HG03575 (cell line): Measurements from ENCODE around the gene USP24.

Experiments used
- ATAC-seq: cut with Tn5 transposase; IDR thresholded peaks from one replicate; pipeline ENCODE4 v1.9.1; 2021; ENCODE audit not compliant: unreplicated experiment, insufficient number of reproducible peaks, low FRiP score; ENCODE audit errors: extremely low read depth

The USP24 gene

DNA sequence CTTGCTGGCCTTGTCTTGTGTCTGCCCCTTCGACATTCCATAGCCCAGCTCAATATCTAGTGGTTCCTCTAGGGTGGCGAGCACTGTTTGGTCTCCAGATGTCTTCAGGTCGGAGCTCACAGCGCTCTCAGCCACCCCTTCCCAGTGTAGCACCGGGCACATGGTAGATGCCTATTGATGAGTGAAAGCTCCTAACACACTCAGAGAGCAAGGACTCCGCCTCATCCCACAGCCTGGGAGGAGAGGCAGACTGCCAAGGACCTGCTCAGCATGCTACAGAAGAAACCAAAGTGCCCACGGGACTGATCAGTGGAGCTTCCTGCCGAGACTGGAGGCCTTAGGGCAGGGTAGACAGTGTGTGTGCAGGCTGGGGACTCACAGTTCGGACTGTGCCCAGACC, 164.9 kb downstream of the USP24 start:
- ATAC-seq: no peak

DNA sequence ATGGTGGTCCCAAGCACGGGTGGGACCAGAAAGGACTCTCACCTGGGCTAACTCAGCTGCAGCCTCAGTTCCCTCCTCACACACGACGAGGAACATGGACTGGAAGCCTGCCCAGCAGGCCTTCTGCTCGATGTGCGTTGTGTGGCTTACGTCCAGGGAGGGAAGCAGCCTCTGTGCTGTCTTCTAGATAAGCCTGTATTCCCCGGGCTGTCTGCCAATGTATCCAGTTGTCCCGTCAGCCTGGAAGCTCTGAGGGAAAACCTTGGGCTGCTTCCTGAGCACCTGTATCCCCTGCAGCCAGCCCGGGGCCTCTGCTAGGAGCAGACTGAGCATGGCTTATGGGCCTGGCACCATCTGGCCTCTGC, 165.3 kb downstream of the USP24 start:
- no peak for ATAC-seq

DNA sequence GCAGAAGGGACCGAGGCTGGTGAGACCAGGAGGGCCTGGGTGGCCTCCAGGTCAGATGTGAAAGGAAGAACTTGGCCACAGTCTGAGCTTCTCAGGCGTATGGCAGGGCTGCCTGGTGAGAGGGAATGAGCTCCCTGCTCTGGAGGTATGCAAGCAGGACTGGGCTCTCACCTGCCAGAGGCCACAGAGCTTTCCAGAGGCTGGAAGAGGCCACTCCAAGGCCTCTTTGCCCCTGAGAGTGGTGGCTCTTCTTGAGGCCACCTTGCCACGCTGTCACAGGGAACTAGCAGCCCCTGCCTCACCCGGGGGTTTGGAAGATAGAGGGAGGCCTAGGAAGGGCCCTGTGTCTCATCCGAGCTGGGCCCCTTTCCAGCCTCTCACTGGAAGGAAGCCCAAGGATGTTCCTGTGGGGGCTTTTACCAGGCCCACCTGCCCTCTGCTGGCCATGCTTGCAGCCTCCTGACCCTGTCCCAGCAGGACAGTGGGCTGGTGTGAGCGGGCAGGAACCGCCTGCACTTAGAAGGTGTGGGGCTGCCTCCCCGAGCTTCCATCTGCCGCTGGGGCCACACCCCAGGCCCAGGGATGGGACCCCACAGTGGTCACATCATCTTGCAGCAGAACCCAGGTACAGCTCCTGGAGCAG, 165.8 kb downstream of the USP24 start:
- no peak for ATAC-seq

DNA sequence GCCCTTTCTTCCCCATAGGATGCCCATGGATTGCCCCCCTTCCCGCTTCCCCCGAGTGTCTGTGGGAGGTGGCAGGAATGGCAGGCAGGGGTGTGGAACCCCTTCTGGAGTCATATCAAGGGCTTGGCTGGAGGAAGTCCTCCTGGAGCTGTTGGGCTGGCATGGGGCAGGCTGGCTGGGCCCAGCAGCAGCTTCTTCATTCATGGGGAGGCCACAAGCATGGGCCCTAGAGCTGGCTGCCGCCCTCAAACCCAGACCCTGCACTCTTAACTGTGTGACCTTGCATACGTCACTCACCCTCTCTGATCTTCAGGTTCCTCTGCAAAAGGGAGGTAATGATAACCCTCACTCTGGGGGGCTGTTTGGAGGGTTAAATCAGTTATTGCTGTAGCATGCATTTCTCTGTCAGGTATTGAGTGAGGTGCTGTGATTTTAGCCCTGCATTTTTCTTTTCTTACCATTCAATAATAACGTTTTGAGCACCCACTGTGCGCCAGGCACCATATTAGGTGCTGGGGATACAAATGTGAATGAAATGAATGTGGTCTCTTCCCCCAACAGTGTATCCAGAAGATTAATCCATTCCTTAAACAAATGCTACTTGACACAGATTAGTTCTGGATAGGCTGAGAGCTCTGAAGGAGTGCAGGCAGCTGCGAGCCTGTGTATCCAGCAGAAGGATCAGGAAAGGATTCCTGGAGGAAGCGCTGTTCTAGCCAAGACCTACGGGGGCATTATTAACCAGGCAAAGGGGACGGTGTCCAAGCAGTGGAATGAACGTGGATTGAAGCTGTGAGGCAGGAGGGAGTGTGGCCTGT, 166.5 kb downstream of the USP24 start:
- no peak for ATAC-seq

DNA sequence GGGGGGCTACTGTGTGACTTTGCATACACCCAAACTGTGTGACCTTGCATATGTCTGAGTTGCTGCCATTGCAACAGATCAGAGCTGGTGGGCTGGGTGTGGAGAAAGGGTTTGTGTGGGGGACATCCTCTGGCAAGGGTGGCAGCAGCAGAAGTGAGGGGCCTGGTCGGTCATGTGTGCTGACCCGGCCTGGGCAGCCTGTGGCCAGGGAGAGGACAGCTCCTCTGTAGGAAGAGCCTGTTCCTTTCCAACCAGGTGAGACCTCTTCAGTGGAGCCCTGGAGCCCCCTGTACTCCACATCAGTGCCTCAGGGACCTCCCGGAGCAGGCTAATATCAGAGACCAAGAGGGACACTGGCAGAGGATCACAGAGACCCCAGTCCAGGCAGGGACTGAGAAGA, 167.6 kb downstream of the USP24 start:
- no peak for ATAC-seq

DNA sequence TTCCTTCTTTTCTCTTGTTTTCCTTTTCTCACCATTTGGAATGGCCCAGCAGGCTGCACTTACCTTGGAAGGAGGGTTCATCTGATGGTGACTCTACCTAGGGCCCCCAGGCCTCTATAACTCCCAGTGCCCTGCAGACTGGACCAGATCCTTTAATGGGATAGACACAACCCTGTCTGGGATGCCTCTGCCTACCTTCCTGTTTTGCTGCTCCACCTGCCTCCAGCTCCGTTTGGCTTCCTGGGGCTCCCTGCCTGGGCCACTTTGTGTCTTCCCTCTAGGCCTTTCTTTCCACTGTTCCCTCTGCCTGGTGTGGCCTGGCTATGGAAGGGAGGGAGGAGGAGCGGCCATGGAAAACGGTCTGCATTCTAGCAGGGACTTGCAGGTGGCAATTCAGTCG, 168.3 kb downstream of the USP24 start:
- no peak for ATAC-seq

DNA sequence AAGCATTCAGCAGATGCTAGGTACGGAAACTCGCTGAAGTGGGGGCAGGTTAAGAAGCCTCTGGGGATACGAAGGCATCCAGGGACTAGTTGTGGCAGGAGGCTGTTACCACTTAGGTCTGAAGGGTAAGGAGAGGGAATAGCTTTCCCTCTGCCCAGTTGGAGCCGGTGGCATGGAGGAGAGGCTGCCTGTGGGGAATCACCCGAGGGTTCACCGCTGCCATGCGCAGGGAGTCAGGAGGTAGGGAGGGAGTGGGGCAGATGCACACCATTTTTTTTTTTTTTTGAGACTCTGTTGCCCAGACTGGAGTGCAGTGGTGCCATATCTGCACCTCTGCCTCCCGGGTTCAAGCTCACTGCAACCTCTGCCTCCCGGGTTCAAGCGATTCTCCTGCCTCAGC, 169.7 kb downstream of the USP24 start:
- no peak for ATAC-seq

DNA sequence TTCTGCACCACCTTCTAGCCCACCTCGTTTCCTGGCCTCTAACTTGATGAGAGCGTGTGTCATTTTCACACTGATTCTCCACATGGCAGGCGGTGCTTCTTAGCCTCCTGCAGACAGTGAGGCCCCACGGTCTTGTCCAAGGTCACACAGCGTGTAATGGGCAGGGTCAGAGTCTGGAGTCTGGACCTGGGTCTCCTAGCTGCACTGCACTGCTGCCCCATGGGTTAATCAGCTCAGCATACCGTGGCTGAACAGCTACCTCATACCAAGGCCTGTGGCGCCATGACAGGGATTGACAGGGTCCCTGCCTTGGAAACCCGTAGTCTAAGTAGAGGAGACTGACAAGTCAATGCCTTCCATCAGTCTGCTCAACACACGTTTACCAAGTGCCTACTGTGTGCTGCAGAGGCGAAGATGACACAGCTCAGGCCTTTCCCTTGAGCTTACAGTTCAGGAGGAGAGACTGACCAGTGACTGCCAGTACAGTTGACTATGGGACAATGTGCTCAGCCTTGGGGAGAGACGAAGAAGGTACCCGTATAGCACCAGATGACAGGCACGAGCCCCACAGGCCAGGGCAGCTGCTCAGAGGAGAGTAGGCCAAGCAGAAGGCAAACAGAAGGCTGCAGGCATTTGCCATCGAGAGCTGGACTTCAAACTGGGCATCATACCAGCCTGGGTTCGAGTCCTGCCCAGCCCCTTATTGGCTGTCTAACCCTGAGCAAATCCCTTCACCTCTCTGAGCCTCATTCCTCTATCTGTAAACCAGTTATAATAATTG, 170.4 kb downstream of the USP24 start:
- no peak for ATAC-seq

DNA sequence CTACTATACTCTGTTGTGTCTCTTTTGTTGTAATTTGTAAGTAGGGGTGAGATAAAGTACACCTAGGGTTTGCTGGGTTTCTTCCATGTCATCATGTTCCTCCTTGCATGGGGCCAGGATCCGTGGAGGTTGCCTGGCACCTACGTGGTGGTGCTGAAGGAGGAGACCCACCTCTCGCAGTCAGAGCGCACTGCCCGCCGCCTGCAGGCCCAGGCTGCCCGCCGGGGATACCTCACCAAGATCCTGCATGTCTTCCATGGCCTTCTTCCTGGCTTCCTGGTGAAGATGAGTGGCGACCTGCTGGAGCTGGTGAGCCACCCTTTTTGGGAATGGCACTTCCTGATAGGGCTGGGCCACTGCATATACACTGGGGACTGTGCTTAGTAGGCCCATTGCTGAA, 171.4 kb downstream of the USP24 start:
- no peak for ATAC-seq

DNA sequence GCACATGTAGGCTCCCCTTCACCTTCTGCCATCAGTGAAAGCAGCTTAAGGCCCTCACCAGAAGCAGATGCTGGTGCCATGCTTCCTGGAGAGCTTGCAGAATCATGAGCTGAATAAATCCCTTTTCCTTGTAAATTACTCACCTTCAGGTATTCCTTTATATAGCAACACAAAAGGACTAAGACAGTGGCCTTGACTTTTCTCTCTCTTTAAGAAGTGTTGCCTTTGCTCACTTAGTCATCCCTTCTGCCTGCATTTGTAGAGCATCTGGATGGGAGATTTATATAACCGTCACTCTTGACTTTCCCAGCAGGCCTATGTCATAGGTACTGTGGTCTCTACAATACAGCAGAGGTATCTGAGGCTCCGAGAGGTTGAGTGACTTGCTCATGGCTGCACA, 172.2 kb downstream of the USP24 start:
- no peak for ATAC-seq

DNA sequence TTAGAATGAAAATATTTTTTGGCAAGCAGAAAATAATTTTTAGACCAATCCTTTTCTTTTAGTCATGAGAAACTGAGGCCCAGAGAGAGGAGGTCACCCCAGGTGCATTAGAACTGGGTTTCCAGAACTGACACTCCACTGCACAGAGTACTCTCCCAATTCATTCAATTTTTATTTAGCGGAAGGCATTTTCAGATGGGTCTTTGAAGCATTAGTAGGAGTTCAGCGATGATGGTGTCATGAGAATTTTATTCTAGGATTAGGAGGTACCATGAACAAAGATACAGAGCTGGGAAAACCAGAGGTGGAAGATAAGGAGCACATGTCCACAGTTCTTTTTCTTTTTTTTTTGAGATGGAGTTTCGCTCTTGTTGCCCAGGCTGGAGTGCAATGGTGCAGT, 173.6 kb downstream of the USP24 start:
- no peak for ATAC-seq

DNA sequence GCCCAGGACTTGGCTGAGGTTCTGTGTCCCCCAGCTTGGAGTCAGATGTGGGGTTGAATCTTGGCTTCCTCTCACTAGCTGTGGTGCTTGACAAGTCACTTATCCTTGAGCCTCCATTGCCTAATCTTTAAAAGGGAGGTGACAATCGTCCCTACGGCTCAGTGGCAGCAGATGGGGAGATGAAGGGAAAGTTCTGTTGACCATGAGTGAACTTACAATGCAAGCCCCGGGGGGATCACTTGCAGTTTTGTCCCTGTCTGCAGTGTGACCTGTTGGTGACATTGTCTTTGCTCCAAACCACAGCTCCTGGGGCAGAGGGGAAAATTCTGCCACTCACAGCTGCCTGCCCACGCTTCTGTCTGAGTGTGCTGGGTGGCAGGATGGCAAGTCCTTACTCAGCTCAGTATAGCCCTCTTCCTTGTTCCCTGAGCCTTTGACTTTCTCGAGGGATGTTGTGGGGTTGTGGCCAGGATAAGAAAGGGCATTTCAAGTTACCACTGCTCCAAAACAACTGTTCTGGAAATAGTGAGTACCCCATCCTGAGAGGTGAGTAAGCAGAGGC, 174.2 kb downstream of the USP24 start:
- ATAC-seq: no peak

DNA sequence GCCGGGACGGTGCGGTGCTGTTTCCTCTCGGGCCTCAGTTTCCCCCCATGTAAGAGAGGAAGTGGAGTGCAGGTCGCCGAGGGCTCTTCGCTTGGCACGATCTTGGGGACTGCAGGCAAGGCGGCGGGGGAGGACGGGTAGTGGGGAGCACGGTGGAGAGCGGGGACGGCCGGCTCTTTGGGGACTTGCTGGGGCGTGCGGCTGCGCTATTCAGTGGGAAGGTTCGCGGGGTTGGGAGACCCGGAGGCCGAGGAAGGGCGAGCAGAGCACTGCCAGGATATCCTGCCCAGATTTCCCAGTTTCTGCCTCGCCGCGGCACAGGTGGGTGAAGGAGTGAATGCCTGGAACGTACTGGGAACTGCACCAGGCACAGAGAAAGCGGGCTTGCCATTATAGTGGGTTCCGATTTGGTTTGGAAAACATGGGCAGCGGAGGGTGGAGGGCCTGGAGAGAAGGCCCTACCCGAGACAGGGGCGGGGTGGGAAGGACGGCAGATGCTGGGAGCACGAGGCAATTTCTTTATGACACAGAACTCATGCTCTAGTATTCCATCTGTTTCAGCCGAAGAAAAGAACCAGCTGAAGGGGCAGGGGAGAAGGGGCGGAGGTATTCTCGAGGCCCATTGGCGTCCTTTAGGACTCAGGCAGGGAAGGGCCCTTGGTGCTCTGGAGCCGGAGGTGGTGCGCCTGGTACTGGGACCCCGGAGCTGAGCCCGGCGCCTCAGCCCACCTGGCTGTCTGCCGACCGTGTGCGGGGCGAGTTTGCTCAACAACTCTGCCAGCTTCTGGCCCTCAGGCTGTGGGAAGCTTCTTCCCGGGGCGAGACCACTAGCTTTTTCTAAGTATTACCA, 174.9 kb downstream of the USP24 start:
- ATAC-seq: no peak

DNA sequence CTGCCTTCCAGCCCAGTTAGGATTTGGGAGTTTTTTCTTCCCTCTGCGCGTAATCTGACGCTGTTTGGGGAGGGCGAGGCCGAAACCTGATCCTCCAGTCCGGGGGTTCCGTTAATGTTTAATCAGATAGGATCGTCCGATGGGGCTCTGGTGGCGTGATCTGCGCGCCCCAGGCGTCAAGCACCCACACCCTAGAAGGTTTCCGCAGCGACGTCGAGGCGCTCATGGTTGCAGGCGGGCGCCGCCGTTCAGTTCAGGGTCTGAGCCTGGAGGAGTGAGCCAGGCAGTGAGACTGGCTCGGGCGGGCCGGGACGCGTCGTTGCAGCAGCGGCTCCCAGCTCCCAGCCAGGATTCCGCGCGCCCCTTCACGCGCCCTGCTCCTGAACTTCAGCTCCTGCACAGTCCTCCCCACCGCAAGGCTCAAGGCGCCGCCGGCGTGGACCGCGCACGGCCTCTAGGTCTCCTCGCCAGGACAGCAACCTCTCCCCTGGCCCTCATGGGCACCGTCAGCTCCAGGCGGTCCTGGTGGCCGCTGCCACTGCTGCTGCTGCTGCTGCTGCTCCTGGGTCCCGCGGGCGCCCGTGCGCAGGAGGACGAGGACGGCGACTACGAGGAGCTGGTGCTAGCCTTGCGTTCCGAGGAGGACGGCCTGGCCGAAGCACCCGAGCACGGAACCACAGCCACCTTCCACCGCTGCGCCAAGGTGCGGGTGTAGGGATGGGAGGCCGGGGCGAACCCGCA, 175.7 kb downstream of the USP24 start, which contains the start of gene PCSK9:
TSS of gene PCSK9 (plus strand) at position 207 of the 741 bp plus-strand sequence. CDS start at position 497, 290 bp downstream.
- ATAC-seq: no peak

DNA sequence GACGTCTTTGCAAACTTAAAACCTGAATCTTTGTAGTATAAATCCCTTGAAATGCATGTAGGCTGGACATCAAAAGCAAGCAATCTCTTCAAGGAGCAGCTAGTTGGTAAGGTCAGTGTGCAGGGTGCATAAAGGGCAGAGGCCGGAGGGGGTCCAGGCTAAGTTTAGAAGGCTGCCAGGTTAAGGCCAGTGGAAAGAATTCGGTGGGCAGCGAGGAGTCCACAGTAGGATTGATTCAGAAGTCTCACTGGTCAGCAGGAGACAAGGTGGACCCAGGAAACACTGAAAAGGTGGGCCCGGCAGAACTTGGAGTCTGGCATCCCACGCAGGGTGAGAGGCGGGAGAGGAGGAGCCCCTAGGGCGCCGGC, 176.2 kb downstream of the USP24 start:
- ATAC-seq: no peak

DNA sequence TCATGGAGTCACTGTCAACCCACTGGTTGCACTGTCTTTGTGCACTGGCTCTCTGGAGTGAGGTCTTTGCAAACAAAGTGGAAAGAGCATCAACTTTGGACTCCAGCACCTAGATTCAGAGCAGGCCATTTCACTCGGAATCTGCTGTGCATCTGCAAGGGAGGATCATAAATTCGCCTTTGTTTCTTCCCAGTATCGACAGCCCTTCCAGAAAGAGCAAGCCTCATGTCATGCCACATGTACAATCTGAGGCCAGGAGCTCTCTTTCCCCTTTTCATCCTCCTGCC, 176.7 kb downstream of the USP24 start:
- ATAC-seq: no peak

DNA sequence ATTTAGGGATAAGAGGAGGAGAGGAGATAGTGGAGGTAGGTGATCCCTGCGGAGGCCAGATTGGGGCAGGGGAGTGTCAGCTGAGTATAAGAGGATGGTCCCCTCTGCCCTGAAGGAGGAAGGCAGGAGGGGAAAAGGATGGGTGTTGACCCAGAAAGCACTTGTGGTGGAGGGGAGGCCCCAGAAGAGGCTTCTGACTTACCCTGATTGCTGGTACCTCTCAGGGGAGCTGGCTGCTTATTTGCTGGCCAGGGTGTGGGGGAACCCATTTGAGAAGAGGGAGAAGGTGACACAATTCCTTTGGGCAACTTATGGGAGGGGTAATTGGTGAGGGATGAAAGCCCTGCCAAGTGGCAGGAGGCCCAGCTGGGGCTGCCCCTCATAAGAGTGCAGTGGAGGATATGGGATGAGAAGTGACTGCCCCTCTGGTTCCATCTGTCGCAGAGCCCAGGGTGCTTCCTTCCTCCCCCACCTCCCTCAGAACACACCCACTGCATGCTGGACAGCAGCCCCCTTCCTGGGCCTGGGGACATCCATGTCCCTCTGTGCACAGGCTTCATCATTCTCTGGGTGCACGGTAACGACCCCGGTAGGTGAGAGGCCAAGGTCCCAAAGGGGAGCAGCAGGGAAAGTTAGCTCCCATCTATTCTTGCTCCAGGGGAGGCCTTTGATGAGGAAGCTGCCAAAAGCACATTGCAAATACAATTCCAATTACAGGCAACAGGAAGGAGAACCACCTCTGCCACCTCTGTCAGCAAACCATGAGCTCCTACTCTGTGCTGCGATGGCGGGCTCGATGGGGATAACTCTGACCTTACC, 177.2 kb downstream of the USP24 start:
- no peak for ATAC-seq

DNA sequence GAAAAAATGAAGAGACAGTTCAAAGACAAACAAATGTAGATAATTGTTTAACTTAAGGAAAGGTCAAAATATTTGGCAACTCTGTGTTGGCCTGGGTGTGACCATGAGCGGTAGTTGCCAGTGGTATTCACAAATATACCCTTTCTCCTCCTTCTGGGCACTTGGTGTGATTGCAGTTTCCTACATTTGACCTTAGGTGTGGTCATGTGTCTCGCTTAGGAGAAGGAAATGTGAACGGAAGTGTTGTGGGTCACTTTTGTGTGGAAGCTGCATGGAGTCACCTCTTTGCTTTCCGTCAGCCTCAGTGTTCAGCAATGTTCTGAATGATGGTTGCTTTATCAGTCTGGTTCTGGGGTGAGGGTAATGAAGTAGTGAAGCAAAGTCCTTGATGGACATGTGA, 179.3 kb downstream of the USP24 start:
- ATAC-seq: no peak
